ENCODE data around the gene POLE3. TPM values are rescaled to one million over a fixed set of nuclear protein-coding genes. Genes with fewer than 3 reads are reported as not detected.

The POLE3 gene
- total and polyA plus RNA-seq, 2 donors (not counting 1 experiment from before 2014, with no cell fraction given) = 50.3 to 60.7 TPM

DNA sequence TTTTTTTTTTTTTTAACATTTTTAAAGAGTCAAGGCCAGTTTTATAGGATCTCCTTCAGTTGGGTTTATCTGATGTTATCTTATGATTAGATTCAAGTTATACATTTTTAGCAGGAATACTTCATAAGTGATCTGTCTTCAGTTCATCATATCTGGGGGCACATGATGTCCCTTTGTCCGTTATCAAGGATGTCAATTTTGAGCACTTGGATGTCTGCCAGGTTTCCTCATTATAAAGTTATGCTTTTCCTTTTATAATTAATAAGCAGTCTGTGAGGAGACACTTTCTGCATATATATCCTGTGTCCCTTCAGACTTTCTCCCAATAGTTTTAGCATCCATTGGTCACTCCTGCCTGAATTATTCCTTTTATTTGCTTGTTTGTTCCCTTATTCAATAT lies 45.5 kb downstream of the POLE3 start:
- no peaks in the 10 kb centered on the region for H3K9me3 Mint-ChIP-seq (ENCODE audit: insufficient read depth)
- CTCF ChIA-PET = interaction anchor here (1.1 to 1.2 kb wide), 2 partner anchors 25 to 293 kb away, joined by 3 read pairs; partner anchors contain the start of gene WDR31
- Histone ChIP-seq H3K4me1 (ENCODE audit: control insufficient read depth in 2 of 2, insufficient read depth in 2 of 2, low read length in 2 of 2) (no peaks in the 10 kb centered on the region), H3K27me3 (replicated peaks in 1 of 4; ENCODE audit: control extremely low read depth in 1 of 4, control insufficient read depth in 3 of 4, insufficient read depth in 4 of 4, low read length in 3 of 4) (no peaks in the 10 kb centered on the region), H3K9me3 (ENCODE audit: control extremely low read depth in 1 of 3, control insufficient read depth in 2 of 3, insufficient read depth in 1 of 3, low read length in 2 of 3) (no peaks in the 10 kb centered on the region), H3K79me2 (ENCODE audit: control insufficient read depth, insufficient read depth, low read length) (no peaks in the 10 kb centered on the region), H3K27ac (ENCODE audit: low read length in 2 of 2) (no peak overlapping the region), H2AFZ (ENCODE audit: insufficient read depth, low read depth, low read length, poor library complexity, severe bottlenecking) (no peak overlapping the region), H3K36me3 (replicated peaks in 1 of 2; ENCODE audit: control extremely low read depth in 1 of 2, control insufficient read depth in 1 of 2, extremely low read depth in 1 of 2, insufficient read depth in 2 of 2, low read length in 1 of 2) (no peaks in the 10 kb centered on the region), H3K4me2 (replicated peaks; ENCODE audit: low read depth, low read length, poor library complexity, severe bottlenecking) (no peak overlapping the region), H3K9ac (ENCODE audit: low read length) (no peak overlapping the region), H3K4me3 (ENCODE audit: control extremely low read depth in 1 of 5, extremely low read depth in 1 of 5, insufficient read depth in 1 of 5, low read depth in 2 of 5, low read length in 4 of 5) (no peak overlapping the region), H4K20me1 (ENCODE audit: control insufficient read depth, insufficient read depth, low read length, poor library complexity, severe bottlenecking) (no peaks in the 10 kb centered on the region)
- POLR2A ChIA-PET = no interaction called here
- no peaks in the 10 kb centered on the region for H3K27me3 Mint-ChIP-seq
- H3K4me3 Mint-ChIP-seq = no peak overlapping the region
- no peak for ATAC-seq (ENCODE audit: low read depth)
- intact Hi-C loops (cut with micrococcal nuclease) = no loop called here
- TF ChIP-seq, protein P1, sequence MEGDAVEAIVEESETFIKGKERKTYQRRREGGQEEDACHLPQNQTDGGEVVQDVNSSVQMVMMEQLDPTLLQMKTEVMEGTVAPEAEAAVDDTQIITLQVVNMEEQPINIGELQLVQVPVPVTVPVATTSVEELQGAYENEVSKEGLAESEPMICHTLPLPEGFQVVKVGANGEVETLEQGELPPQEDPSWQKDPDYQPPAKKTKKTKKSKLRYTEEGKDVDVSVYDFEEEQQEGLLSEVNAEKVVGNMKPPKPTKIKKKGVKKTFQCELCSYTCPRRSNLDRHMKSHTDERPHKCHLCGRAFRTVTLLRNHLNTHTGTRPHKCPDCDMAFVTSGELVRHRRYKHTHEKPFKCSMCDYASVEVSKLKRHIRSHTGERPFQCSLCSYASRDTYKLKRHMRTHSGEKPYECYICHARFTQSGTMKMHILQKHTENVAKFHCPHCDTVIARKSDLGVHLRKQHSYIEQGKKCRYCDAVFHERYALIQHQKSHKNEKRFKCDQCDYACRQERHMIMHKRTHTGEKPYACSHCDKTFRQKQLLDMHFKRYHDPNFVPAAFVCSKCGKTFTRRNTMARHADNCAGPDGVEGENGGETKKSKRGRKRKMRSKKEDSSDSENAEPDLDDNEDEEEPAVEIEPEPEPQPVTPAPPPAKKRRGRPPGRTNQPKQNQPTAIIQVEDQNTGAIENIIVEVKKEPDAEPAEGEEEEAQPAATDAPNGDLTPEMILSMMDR (IDR thresholded peaks at IDR 0.05) = no peak
- no peak for TF ChIP-seq EZH2 (IDR thresholded peaks at IDR 0.05; ENCODE audit: borderline replicate concordance, insufficient read depth, low read depth, low read length, poor library complexity, severe bottlenecking)
- no peak overlapping the region for H3K27ac Mint-ChIP-seq
- H3K4me1 Mint-ChIP-seq = no peaks in the 10 kb centered on the region
- DNase-seq = no peak
- WGBS (ENCODE audit: insufficient coverage) = no CpG with 5 or more reads among the region's 1 CpG

DNA sequence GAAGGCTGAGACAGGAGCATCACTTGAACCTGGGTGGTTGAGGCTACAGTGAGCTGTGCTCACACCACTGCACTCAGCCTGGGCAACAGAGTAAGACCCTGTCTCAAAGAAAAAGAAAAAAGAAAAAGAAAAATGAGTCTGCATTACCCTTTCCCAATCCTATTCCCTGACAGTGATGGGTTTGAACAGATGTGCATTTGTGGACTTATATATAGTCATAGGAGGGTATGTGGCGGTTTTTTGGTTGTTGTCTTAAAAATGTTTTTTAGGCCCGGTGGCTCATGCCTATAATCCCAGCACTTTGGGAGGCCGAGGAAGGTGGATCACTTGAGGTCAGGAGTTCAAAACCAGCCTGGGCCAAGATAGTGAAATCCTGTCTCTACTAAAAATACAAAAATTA lies 47.1 kb downstream of the POLE3 start:
- no peak for DNase-seq
- H3K4me2 ChIP-seq (replicated peaks; ENCODE audit: low read depth, low read length, poor library complexity, severe bottlenecking) = no peak overlapping the region
- ATAC-seq (ENCODE audit: low read depth) = no peak
- no peaks in the 10 kb centered on the region for H3K27me3 ChIP-seq (replicated peaks in 1 of 4; ENCODE audit: control extremely low read depth in 1 of 4, control insufficient read depth in 3 of 4, insufficient read depth in 4 of 4, low read length in 3 of 4)
- H3K4me1 ChIP-seq (ENCODE audit: control insufficient read depth in 2 of 2, insufficient read depth in 2 of 2, low read length in 2 of 2) = no peaks in the 10 kb centered on the region
- H3K4me3 Mint-ChIP-seq = no peak overlapping the region
- no peaks in the 10 kb centered on the region for H3K4me1 Mint-ChIP-seq
- H3K79me2 ChIP-seq (ENCODE audit: control insufficient read depth, insufficient read depth, low read length) = no peaks in the 10 kb centered on the region
- no peak overlapping the region for H3K4me3 ChIP-seq (ENCODE audit: control extremely low read depth in 1 of 5, extremely low read depth in 1 of 5, insufficient read depth in 1 of 5, low read depth in 2 of 5, low read length in 4 of 5)
- H3K27ac ChIP-seq (ENCODE audit: low read length in 2 of 2) = no peak overlapping the region
- no peaks in the 10 kb centered on the region for H3K36me3 ChIP-seq (replicated peaks in 1 of 2; ENCODE audit: control extremely low read depth in 1 of 2, control insufficient read depth in 1 of 2, extremely low read depth in 1 of 2, insufficient read depth in 2 of 2, low read length in 1 of 2)
- no peaks in the 10 kb centered on the region for H3K27me3 Mint-ChIP-seq
- no peak overlapping the region for H2AFZ ChIP-seq (ENCODE audit: insufficient read depth, low read depth, low read length, poor library complexity, severe bottlenecking)
- WGBS (ENCODE audit: insufficient coverage) = no CpG with 5 or more reads among the region's 3 CpGs
- no peak overlapping the region for H3K27ac Mint-ChIP-seq
- ChIA-PET CTCF (no interaction called here), POLR2A (no interaction called here)
- no peak overlapping the region for H3K9ac ChIP-seq (ENCODE audit: low read length)
- intact Hi-C loops (cut with micrococcal nuclease) = no loop called here
- H3K9me3 Mint-ChIP-seq (ENCODE audit: insufficient read depth) = no peaks in the 10 kb centered on the region
- H3K9me3 ChIP-seq (ENCODE audit: control extremely low read depth in 1 of 3, control insufficient read depth in 2 of 3, insufficient read depth in 1 of 3, low read length in 2 of 3) = no peaks in the 10 kb centered on the region
- no peaks in the 10 kb centered on the region for H4K20me1 ChIP-seq (ENCODE audit: control insufficient read depth, insufficient read depth, low read length, poor library complexity, severe bottlenecking)
- TF ChIP-seq, protein P1 (IDR thresholded peaks at IDR 0.05) = no peak
- TF ChIP-seq EZH2 (IDR thresholded peaks at IDR 0.05; ENCODE audit: borderline replicate concordance, insufficient read depth, low read depth, low read length, poor library complexity, severe bottlenecking) = no peak

Data from B cell (primary cell).